Endodermal cell (in vitro differentiated cells): ENCODE results near the gene ZP3. TPM values are rescaled to one million over a fixed set of nuclear protein-coding genes. Genes with fewer than 3 reads are reported as not detected.
"Not testable (repeated sequence)": the region's sequence is repeated elsewhere in the genome, so short reads cannot be mapped to it uniquely, and the experiment has no call there.

Source experiments
- DNase-seq: peaks from one replicate; pipeline ENCODE4 v3.0.0-alpha.2; 2017
- H3K27ac ChIP-seq: 2 replicates; pipeline ENCODE4 v1.5.1; 2013; ENCODE audit warnings: mild to moderate bottlenecking, low read depth, low read length, moderate library complexity
- H3K27me3 ChIP-seq: 2 replicates; pipeline ENCODE4 v1.6.1; 2013; ENCODE audit warnings: mild to moderate bottlenecking, low read length, moderate library complexity; ENCODE audit not compliant: insufficient read depth, control insufficient read depth, poor library complexity, severe bottlenecking
- H3K36me3 ChIP-seq: 2 replicates; pipeline ENCODE4 v1.7.0; 2013; ENCODE audit warnings: mild to moderate bottlenecking, low read length, moderate library complexity; ENCODE audit not compliant: control insufficient read depth, insufficient read depth
- H3K4me1 ChIP-seq: one replicate; pipeline ENCODE4 v1.7.0; 2013; ENCODE audit warnings: low read length; ENCODE audit not compliant: control insufficient read depth, insufficient read depth
- H3K4me3 ChIP-seq: 2 replicates; pipeline ENCODE4 v1.5.1; 2013; ENCODE audit warnings: mild to moderate bottlenecking, low read length, moderate library complexity
- H3K9ac ChIP-seq: 2 replicates; pipeline ENCODE4 v1.6.1; 2013; ENCODE audit warnings: mild to moderate bottlenecking, low read length, moderate library complexity; ENCODE audit not compliant: poor library complexity, severe bottlenecking; ENCODE audit errors: extremely low read depth
- H3K9me3 ChIP-seq: 2 replicates; pipeline ENCODE4 v1.6.1; 2013; ENCODE audit warnings: mild to moderate bottlenecking, low read length, moderate library complexity; ENCODE audit not compliant: control insufficient read depth
- H3K27ac Mint-ChIP-seq: 2 replicates; pipeline ENCODE4 v1.8.0; 2020; ENCODE audit warnings: mixed read lengths
- H3K27me3 Mint-ChIP-seq: 2 replicates; pipeline ENCODE4 v1.8.0; 2021; ENCODE audit warnings: mild to moderate bottlenecking, mixed read lengths; ENCODE audit not compliant: insufficient read depth
- H3K36me3 Mint-ChIP-seq: 2 replicates; pipeline ENCODE4 v1.8.0; 2020; ENCODE audit warnings: low read depth, mixed read lengths
- H3K4me1 Mint-ChIP-seq: 2 replicates; pipeline ENCODE4 v1.8.0; 2020; ENCODE audit warnings: mixed read lengths
- H3K4me3 Mint-ChIP-seq: 2 replicates; pipeline ENCODE4 v1.8.0; 2020; ENCODE audit warnings: mild to moderate bottlenecking, moderate library complexity, mixed read lengths
- H3K9me3 Mint-ChIP-seq: 2 replicates; pipeline ENCODE4 v1.8.0; 2020; ENCODE audit warnings: mild to moderate bottlenecking, mixed read lengths
- WGBS, 2 experiments: methylation state at CpG; one replicate each; pipeline versions ENCODE4 v1.1.5 to v1.1.7; 2013; ENCODE audit warnings: missing lambda C conversion rate in 2 of 2, mixed read lengths in 1 of 2; ENCODE audit not compliant: insufficient coverage in 1 of 2, insufficient read length in 1 of 2; 5-methylcytosine and 5-hydroxymethylcytosine counted together
- total RNA-seq, 2 donors: library from RNA; stranded (reverse); fragmentation: NEBNext Ultra II Directional in 1 of 2; extraction: Animal tissue kit (Norgen Biotek cat#: 25700) in 1 of 2; gene quantifications; 2 replicates in 1 of 2; 3 replicates in 1 of 2; pipeline ENCODE4 v1.2.1, GENCODE V29; 2021

ZP3 gene
- total RNA-seq, 2 donors from 2014 or later: 0.53 to 2.3 TPM

GRCh38 chr7:76465950-76466349 lies 41.2 kb downstream of the ZP3 start:
- not testable (repeated sequence) for H3K4me1 Mint-ChIP-seq, H3K4me1 ChIP-seq, H3K4me3 ChIP-seq, H3K27ac Mint-ChIP-seq, H3K27me3 ChIP-seq, H3K36me3 Mint-ChIP-seq, H3K27me3 Mint-ChIP-seq, H3K4me3 Mint-ChIP-seq, H3K9me3 Mint-ChIP-seq, DNase-seq, H3K9me3 ChIP-seq, H3K9ac ChIP-seq, H3K27ac ChIP-seq, H3K36me3 ChIP-seq
- WGBS, 2 experiments: no CpG with 5 or more reads among the region's 8 CpGs

- H3K9me3 ChIP-seq, H3K27ac Mint-ChIP-seq, H3K4me1 ChIP-seq, H3K4me3 ChIP-seq, H3K27me3 ChIP-seq, H3K9ac ChIP-seq, H3K4me3 Mint-ChIP-seq, H3K27ac ChIP-seq, H3K27me3 Mint-ChIP-seq, H3K36me3 Mint-ChIP-seq, H3K9me3 Mint-ChIP-seq, H3K4me1 Mint-ChIP-seq, H3K36me3 ChIP-seq: not testable (repeated sequence)
- WGBS, 2 experiments: 93 to 96% methylated on average over 5 to 9 of the region's 14 CpGs
- peak; percentile 26 for DNase-seq
Observed at GRCh38 chr7:76467743-76468404, 43.1 kb downstream of the ZP3 start.

GRCh38 chr7:76471556-76472221 lies 46.9 kb downstream of the ZP3 start:
- not testable (repeated sequence) for H3K4me3 Mint-ChIP-seq, H3K9ac ChIP-seq, H3K27ac ChIP-seq, H3K36me3 Mint-ChIP-seq, H3K4me1 ChIP-seq, H3K27me3 ChIP-seq, H3K4me1 Mint-ChIP-seq, H3K27ac Mint-ChIP-seq, H3K9me3 ChIP-seq, H3K9me3 Mint-ChIP-seq, H3K36me3 ChIP-seq, H3K4me3 ChIP-seq, H3K27me3 Mint-ChIP-seq, DNase-seq
- 78 to 94% methylated on average over 4 to 8 of the region's 10 CpGs for WGBS, 2 experiments

GRCh38 chr7:76473097-76473496 lies 48.3 kb downstream of the ZP3 start:
- H3K4me3 Mint-ChIP-seq, H3K9me3 Mint-ChIP-seq, DNase-seq, H3K27me3 Mint-ChIP-seq, H3K27me3 ChIP-seq, H3K4me3 ChIP-seq, H3K9me3 ChIP-seq, H3K36me3 ChIP-seq, H3K27ac Mint-ChIP-seq, H3K9ac ChIP-seq, H3K4me1 ChIP-seq, H3K36me3 Mint-ChIP-seq, H3K27ac ChIP-seq, H3K4me1 Mint-ChIP-seq: not testable (repeated sequence)
- 100% methylated on average over 1 of the region's 6 CpGs; no CpG with 5 or more reads in 1 of the 2 experiments for WGBS, 2 experiments

- not testable (repeated sequence) for H3K4me3 Mint-ChIP-seq, H3K4me3 ChIP-seq, H3K36me3 ChIP-seq, H3K27me3 Mint-ChIP-seq, H3K27ac Mint-ChIP-seq, DNase-seq, H3K4me1 Mint-ChIP-seq, H3K4me1 ChIP-seq, H3K9me3 Mint-ChIP-seq, H3K27ac ChIP-seq, H3K27me3 ChIP-seq, H3K9me3 ChIP-seq, H3K36me3 Mint-ChIP-seq, H3K9ac ChIP-seq
- 100% methylated on average over 1 of the region's 11 CpGs; no CpG with 5 or more reads in 1 of the 2 experiments for whole genome bisulfite sequencing, 2 experiments
Observed at GRCh38 chr7:76476280-76476679, 51.5 kb downstream of the ZP3 start.

GRCh38 chr7:76476742-76477474 lies 52.2 kb downstream of the ZP3 start:
- H3K9me3 Mint-ChIP-seq, H3K36me3 Mint-ChIP-seq, H3K4me3 ChIP-seq, H3K4me3 Mint-ChIP-seq, H3K27me3 ChIP-seq, H3K27me3 Mint-ChIP-seq, H3K4me1 Mint-ChIP-seq, H3K9me3 ChIP-seq, H3K27ac ChIP-seq, H3K9ac ChIP-seq, H3K4me1 ChIP-seq, H3K36me3 ChIP-seq, H3K27ac Mint-ChIP-seq: not testable (repeated sequence)
- DNase-seq: peak; percentile 7
- WGBS, 2 experiments: 97 to 100% methylated on average over 2 to 15 of the region's 24 CpGs
